Stomach (tissue), 9 donors: ENCODE data around the gene COL5A3. TPM values are rescaled to one million over a fixed set of nuclear protein-coding genes. Genes with fewer than 3 reads are reported as not detected.
A peak's percentile ranks its signal among the peaks of the same experiment; 100 is the strongest.
"Not testable (repeated sequence)": the region's sequence is repeated elsewhere in the genome, so short reads cannot be mapped to it uniquely, and the experiment has no call there.

ENCODE experiments used
- DNase-seq, 2 donors: peaks; one replicate each; pipeline versions ENCODE4 v3.0.0 to v3.0.0-alpha.2; 2013 to 2019
- H3K27ac ChIP-seq, 5 donors: fragments of 200-600 bp in 4 of 5; sonication (generic) in 4 of 5; one replicate each; pipeline ENCODE4 v1.5.1; 2013 to 2019; ENCODE audit warnings: mild to moderate bottlenecking in 1 of 5, moderate library complexity in 1 of 5
- H3K27me3 ChIP-seq, 3 donors: fragments of 200-600 bp; sonication (generic); one replicate each; pipeline ENCODE4 v1.5.1; 2017 to 2019; ENCODE audit warnings: mixed run types in 1 of 3
- H3K36me3 ChIP-seq, 4 donors: fragments of 200-600 bp; sonication (generic); 1 replicate in 3 of 4; 2 replicates in 1 of 4; pipeline ENCODE4 v1.5.1; 2016 to 2019
- H3K4me1 ChIP-seq, 4 donors: fragments of 200-600 bp; sonication (generic); one replicate each; pipeline ENCODE4 v1.5.1; 2016 to 2019
- H3K4me3 ChIP-seq, 4 donors: fragments of 200-600 bp; sonication (generic) in 3 of 4; one replicate each; pipeline ENCODE4 v1.5.1; 2016 to 2019; ENCODE audit warnings: mild to moderate bottlenecking in 1 of 4
- H3K9me3 ChIP-seq, 4 donors: fragments of 200-600 bp; sonication (generic); one replicate each; pipeline ENCODE4 v1.5.1; 2016 to 2019
- CTCF ChIP-seq, 7 experiments: fragments of 450-650 bp in 4 of 7; fragments of 200-600 bp in 3 of 7; sonication (generic) in 3 of 7; IDR thresholded peaks; one replicate each; pipeline ENCODE4 v1.5.1; 2016 to 2019; ENCODE audit warnings: antibody characterized with exemption in 7 of 7, control low read depth in 2 of 7, mild to moderate bottlenecking in 1 of 7
- EP300 ChIP-seq: sonication (generic); formaldehyde crosslinking; IDR thresholded peaks from one replicate; pipeline ENCODE4 v1.6.1; 2017; ENCODE audit warnings: antibody characterized with exemption
- POLR2A ChIP-seq, 4 donors: fragments of 450-650 bp; IDR thresholded peaks; one replicate each; pipeline ENCODE4 v1.6.1; 2016; ENCODE audit warnings: antibody characterized with exemption in 4 of 4, control low read depth in 2 of 4, mild to moderate bottlenecking in 1 of 4, moderate library complexity in 1 of 4
- POLR2AphosphoS5 ChIP-seq, 3 donors: sonication (generic); formaldehyde crosslinking; IDR thresholded peaks; one replicate each; pipeline ENCODE4 v1.6.1; 2016; ENCODE audit warnings: antibody characterized with exemption in 3 of 3
- WGBS, 5 donors: extraction: QIAGEN DNeasy Blood & Tissue Kit in 3 of 5; methylation state at CpG; one replicate each; pipeline versions ENCODE4 v1.1.5 to v1.1.7; 2013 to 2018; 5-methylcytosine and 5-hydroxymethylcytosine counted together
- intact Hi-C: fragments of 100-400 bp; cut with DNase I; formaldehyde crosslinking; loops from one replicate; pipeline ENCODE4 v1.15.1; 2023; ENCODE audit warnings: low total_unique reads
- polyA plus RNA-seq, 3 donors: library from polyadenylated mRNA; stranded (reverse); fragments of 200-250 nt; gene quantifications; one replicate each; pipeline ENCODE4 v1.2.3, GENCODE V29; 2013
- total RNA-seq, 5 donors: library from RNA; depleted of rRNA; stranded (reverse); fragments of >200 nt; gene quantifications; one replicate each; pipeline versions ENCODE4 v1.1.0 to v1.2.3, GENCODE V29; 2014 to 2016
- donor health status: healthy with polysubstance abuse.
- donor health status: Bipolar disorder and iron deficiency.
- donor health status: healthy.

Gene COL5A3
- total and polyA plus RNA-seq, 8 donors = 0.58 to 25.5 (median 5.5) TPM

GRCh38 chr19:10033614-10034013 lies 23.3 kb upstream of the COL5A3 start:
- no peak for TF ChIP-seq POLR2AphosphoS5 (IDR thresholded peaks at IDR 0.05)
- TF ChIP-seq POLR2A (IDR thresholded peaks at IDR 0.05) = no peak
- no peak for TF ChIP-seq EP300
- no peak for TF ChIP-seq CTCF (IDR thresholded peaks at IDR 0.05)
- WGBS, 5 donors = 51 to 70% (median 59%) methylated on average over 8 of the region's 8 CpGs
- H3K9me3 ChIP-seq = no peaks in the 10 kb centered on the region
- H3K27me3 ChIP-seq = peaks cover 0 to 65% (median 20%) of the 10 kb centered on the region in 3 donors
- no peak for DNase-seq
- intact Hi-C loops = no loop called here
- H3K4me1 ChIP-seq = no peaks in the 10 kb centered on the region
- no peaks in the 10 kb centered on the region for H3K36me3 ChIP-seq
- no peak overlapping the region for H3K4me3 ChIP-seq
- no peak overlapping the region for H3K27ac ChIP-seq

- H3K4me3 ChIP-seq = peak overlapping the region in 2 of 4 donors; percentile 5 to 27
Measured at GRCh38 chr19:10027158-10027997, 17.1 kb upstream of the COL5A3 start.

GRCh38 chr19:10026744-10027143 lies 16.4 kb upstream of the COL5A3 start:
- WGBS, 5 donors = 81 to 95% (median 89%) methylated on average over 3 of the region's 3 CpGs
- TF ChIP-seq CTCF (IDR thresholded peaks at IDR 0.05) = no peak
- TF ChIP-seq POLR2AphosphoS5 (IDR thresholded peaks at IDR 0.05) = no peak
- no peak for TF ChIP-seq EP300
- TF ChIP-seq POLR2A (IDR thresholded peaks at IDR 0.05) = no peak
- Histone ChIP-seq H3K27ac (no peak overlapping the region), H3K4me1 (peaks cover 8 to 11% (median 10%) of the 10 kb centered on the region in 4 donors), H3K36me3 (no peaks in the 10 kb centered on the region), H3K27me3 (peaks cover 0 to 35% (median 5%) of the 10 kb centered on the region in 3 donors), H3K9me3 (no peaks in the 10 kb centered on the region), H3K4me3 (no peak overlapping the region)
- intact Hi-C loops = loop anchor here (5.0 kb wide), 1 partner anchor 89 kb away; the partner anchor contains the start of gene OLFM2
- no peak for DNase-seq

More at GRCh38 chr19:10027158-10027997, 17.1 kb upstream of the COL5A3 start:
- H3K36me3 ChIP-seq = no peaks in the 10 kb centered on the region
- intact Hi-C loops = loop anchor here (5.0 kb wide), 1 partner anchor 90 kb away; the partner anchor contains the start of gene OLFM2
- peaks cover 8 to 11% (median 10%) of the 10 kb centered on the region in 4 donors for H3K4me1 ChIP-seq
- TF ChIP-seq POLR2A (IDR thresholded peaks at IDR 0.05) (no peak), EP300 (no peak), POLR2AphosphoS5 (IDR thresholded peaks at IDR 0.05) (peak; percentile 39 to 86 (median 43)), CTCF (IDR thresholded peaks at IDR 0.05) (peak in 6 of 7 experiments; percentile 71 to 90 (median 88))
- no peak overlapping the region for H3K27ac ChIP-seq
- peaks cover 0 to 41% (median 8%) of the 10 kb centered on the region in 3 donors for H3K27me3 ChIP-seq
- 6 to 14% (median 7%) methylated on average over 19 to 29 of the region's 29 CpGs for WGBS, 5 donors
- H3K9me3 ChIP-seq = no peaks in the 10 kb centered on the region
- peak; percentile 97 for DNase-seq

- intact Hi-C loops, H3K27ac ChIP-seq, H3K9me3 ChIP-seq: not testable (repeated sequence)
Measured at GRCh38 chr19:10023096-10023495, 12.8 kb upstream of the COL5A3 start.

More at GRCh38 chr19:10023096-10023495, 12.8 kb upstream of the COL5A3 start:
- H3K27me3 ChIP-seq = peaks cover 0 to 24% (median 0%) of the 10 kb centered on the region in 3 donors
- H3K36me3 ChIP-seq, H3K4me3 ChIP-seq, DNase-seq: not testable (repeated sequence)
- 79 to 89% (median 88%) methylated on average over 5 of the region's 5 CpGs for WGBS, 5 donors
- peaks cover 8 to 11% (median 10%) of the 10 kb centered on the region in 4 donors for H3K4me1 ChIP-seq
